OCI-LY1 (cell line): ENCODE results near the gene MTMR3.

Experiments
- CTCF ChIP-seq: fragments of 200-600 bp; sonication (generic), shearing (Covaris generic); IDR thresholded peaks from 2 replicates; pipeline ENCODE4 v1.5.1; 2017; ENCODE audit warnings: mild to moderate bottlenecking, antibody characterized with exemption, low read length, moderate library complexity, mixed read lengths
- EZH2 ChIP-seq: fragments of 200-600 bp; sonication (generic), shearing (Covaris generic); IDR thresholded peaks from 2 replicates; pipeline ENCODE4 v1.8.0; 2017; ENCODE audit warnings: borderline replicate concordance, mixed run types, mild to moderate bottlenecking, antibody characterized with exemption, low read length, moderate library complexity, mixed read lengths

- TF ChIP-seq CTCF = no peak
- no peak for TF ChIP-seq EZH2
Observed at GRCh38 chr22:29887358-29887757, 4.4 kb downstream of the MTMR3 start.
